ENCODE data around the gene DPYD. TPM values are rescaled to one million over a fixed set of nuclear protein-coding genes. Genes with fewer than 3 reads are reported as not detected.

DPYD gene
- polyA plus RNA-seq, 2 donors: 6.7 to 10.0 TPM

DNA sequence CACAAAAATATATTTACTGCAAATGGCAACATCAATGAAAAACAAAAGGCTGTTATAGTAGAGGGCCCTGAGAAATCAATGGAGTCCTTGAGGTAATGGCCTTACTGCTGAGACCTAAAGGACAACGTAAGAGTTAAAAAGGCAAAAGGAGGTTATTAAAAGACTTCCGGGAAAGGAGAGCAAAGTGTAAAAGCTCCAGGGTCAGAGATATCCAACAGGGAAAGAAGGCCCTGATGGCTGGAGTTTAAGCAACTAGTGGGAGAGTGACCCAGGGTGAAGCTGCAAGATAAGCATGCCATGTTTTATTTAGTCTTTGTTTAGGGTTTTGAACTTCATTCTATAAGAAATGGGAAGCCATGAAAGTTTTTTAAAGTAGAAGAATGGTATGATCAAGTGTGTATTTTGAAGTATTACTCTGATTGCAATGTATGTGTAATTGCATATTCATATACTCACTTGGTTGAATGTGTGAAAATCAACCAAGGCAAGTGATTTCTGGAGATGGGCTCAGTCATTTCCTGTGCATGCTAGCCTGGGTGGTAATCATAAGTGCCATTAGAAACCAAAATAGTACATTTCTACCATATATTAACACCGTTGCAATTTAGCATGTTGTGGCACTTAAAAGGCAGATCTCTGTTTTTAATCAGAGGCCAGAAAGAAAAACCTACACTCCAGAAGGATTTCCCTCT, 5.3 kb upstream of the DPYD start:
- no peaks in the 10 kb centered on the region for H3K36me3 ChIP-seq (ENCODE audit: control insufficient read depth in 2 of 2, insufficient read depth in 2 of 2, low read length in 1 of 2)
- no peak overlapping the region for H3K27ac ChIP-seq (ENCODE audit: low read depth in 2 of 2, low read length in 1 of 2)
- no peaks in the 10 kb centered on the region for H3K9me3 ChIP-seq (ENCODE audit: control insufficient read depth in 2 of 2, insufficient read depth in 1 of 2, low read depth in 1 of 2, low read length in 1 of 2)
- no peak overlapping the region for H3K4me3 ChIP-seq (ENCODE audit: low read depth in 1 of 2, low read length in 2 of 2)
- H3K27me3 ChIP-seq (ENCODE audit: control insufficient read depth in 1 of 2, insufficient read depth in 2 of 2, low read length in 2 of 2): no peaks in the 10 kb centered on the region
- H3K4me1 ChIP-seq (ENCODE audit: control insufficient read depth in 2 of 2, insufficient read depth in 2 of 2, low read length in 1 of 2): no peaks in the 10 kb centered on the region
- 75 to 78% methylated on average over 3 of the region's 3 CpGs for whole genome bisulfite sequencing, 2 donors

DNA sequence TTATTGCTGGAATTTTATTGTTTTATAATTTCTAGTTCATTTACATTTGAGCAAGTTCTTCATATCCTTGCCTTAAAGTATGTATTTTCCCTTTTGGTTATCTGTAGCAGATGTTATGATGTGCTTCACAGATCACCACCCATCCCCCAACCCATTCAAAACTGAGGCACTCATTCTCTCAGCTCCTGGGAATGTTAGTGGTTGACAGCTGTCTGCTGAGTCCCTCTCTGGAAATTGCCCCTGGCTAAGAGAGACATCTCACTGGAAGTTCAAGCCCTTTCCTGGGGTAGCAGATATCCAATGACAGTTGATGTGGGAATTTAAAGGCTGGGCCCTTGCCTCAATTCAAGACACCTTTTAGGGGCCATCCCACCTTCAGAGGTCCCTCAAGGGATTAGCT, 4.3 kb upstream of the DPYD start:
- Histone ChIP-seq H3K4me3 (ENCODE audit: low read depth in 1 of 2, low read length in 2 of 2) (no peak overlapping the region), H3K9me3 (ENCODE audit: control insufficient read depth in 2 of 2, insufficient read depth in 1 of 2, low read depth in 1 of 2, low read length in 1 of 2) (no peaks in the 10 kb centered on the region), H3K4me1 (ENCODE audit: control insufficient read depth in 2 of 2, insufficient read depth in 2 of 2, low read length in 1 of 2) (no peaks in the 10 kb centered on the region)

DNA sequence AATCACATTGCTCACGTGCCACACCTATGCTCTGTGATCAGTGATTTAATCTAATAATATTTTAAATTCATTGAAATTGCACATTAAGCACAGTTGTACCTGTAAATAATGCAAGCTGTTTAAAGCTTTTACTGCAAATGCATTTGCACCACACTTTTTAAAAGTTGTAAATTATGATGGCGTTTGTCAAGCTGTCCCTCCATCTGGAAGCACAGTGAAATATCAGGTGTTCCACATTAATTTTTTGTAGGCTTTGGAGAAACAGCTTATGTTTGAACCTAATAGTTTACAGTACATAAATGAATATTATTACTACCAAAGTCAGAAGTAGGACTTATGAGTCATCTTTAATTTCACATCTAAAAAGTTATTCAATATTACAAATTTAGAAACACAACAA, 3.0 kb upstream of the DPYD start:
- WGBS, 2 donors: 72 to 88% methylated on average over 2 of the region's 2 CpGs
- no peaks in the 10 kb centered on the region for H3K27me3 ChIP-seq (ENCODE audit: control insufficient read depth in 1 of 2, insufficient read depth in 2 of 2, low read length in 2 of 2)
- no peaks in the 10 kb centered on the region for H3K36me3 ChIP-seq (ENCODE audit: control insufficient read depth in 2 of 2, insufficient read depth in 2 of 2, low read length in 1 of 2)
- no peaks in the 10 kb centered on the region for H3K4me1 ChIP-seq (ENCODE audit: control insufficient read depth in 2 of 2, insufficient read depth in 2 of 2, low read length in 1 of 2)
- no peak overlapping the region for H3K4me3 ChIP-seq (ENCODE audit: low read depth in 1 of 2, low read length in 2 of 2)
- H3K27ac ChIP-seq (ENCODE audit: low read depth in 2 of 2, low read length in 1 of 2): no peak overlapping the region
- no peaks in the 10 kb centered on the region for H3K9me3 ChIP-seq (ENCODE audit: control insufficient read depth in 2 of 2, insufficient read depth in 1 of 2, low read depth in 1 of 2, low read length in 1 of 2)

More for the DNA sequence above, 4.3 kb upstream of the DPYD start:
- no peaks in the 10 kb centered on the region for H3K27me3 ChIP-seq (ENCODE audit: control insufficient read depth in 1 of 2, insufficient read depth in 2 of 2, low read length in 2 of 2)
- no peak overlapping the region for H3K27ac ChIP-seq (ENCODE audit: low read depth in 2 of 2, low read length in 1 of 2)
- H3K36me3 ChIP-seq (ENCODE audit: control insufficient read depth in 2 of 2, insufficient read depth in 2 of 2, low read length in 1 of 2): no peaks in the 10 kb centered on the region

DNA sequence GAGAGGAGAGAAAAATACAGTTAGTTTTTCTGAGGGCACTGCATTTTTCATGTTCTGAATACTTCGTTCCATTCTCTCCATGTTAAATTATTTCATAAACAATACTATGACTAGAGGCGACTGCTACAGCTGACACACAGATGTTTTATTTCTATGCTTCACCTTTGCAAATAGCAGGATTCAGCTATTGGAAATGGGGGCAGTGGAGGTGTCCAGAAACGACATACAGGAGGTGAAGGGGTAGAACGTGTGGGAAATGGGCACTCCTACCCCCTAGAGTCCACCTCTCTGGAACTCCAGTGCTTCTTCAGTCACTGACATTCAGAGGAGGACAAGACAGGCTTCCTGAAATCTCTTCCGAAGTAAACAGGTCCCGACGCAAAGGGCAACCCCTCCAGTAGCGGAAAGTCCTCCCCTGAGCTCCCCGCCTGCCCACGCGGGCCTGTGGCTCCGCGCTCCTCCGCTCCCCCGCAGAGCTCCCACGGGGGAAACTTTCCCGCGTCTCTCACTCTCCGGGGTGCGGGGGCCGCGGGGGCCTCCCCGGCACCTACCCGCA, 480 bp downstream of the DPYD start:
- Histone ChIP-seq H3K4me3 (ENCODE audit: low read depth in 1 of 2, low read length in 2 of 2) (peak overlapping the region; percentile 90 to 97), H3K27me3 (ENCODE audit: control insufficient read depth in 1 of 2, insufficient read depth in 2 of 2, low read length in 2 of 2) (no peaks in the 10 kb centered on the region), H3K36me3 (ENCODE audit: control insufficient read depth in 2 of 2, insufficient read depth in 2 of 2, low read length in 1 of 2) (no peaks in the 10 kb centered on the region), H3K9me3 (ENCODE audit: control insufficient read depth in 2 of 2, insufficient read depth in 1 of 2, low read depth in 1 of 2, low read length in 1 of 2) (no peaks in the 10 kb centered on the region), H3K4me1 (ENCODE audit: control insufficient read depth in 2 of 2, insufficient read depth in 2 of 2, low read length in 1 of 2) (no peaks in the 10 kb centered on the region), H3K27ac (ENCODE audit: low read depth in 2 of 2, low read length in 1 of 2) (peak overlapping the region; percentile 96 to 97)
- WGBS, 2 donors: 0 to 2% methylated on average over 24 of the region's 24 CpGs

DNA sequence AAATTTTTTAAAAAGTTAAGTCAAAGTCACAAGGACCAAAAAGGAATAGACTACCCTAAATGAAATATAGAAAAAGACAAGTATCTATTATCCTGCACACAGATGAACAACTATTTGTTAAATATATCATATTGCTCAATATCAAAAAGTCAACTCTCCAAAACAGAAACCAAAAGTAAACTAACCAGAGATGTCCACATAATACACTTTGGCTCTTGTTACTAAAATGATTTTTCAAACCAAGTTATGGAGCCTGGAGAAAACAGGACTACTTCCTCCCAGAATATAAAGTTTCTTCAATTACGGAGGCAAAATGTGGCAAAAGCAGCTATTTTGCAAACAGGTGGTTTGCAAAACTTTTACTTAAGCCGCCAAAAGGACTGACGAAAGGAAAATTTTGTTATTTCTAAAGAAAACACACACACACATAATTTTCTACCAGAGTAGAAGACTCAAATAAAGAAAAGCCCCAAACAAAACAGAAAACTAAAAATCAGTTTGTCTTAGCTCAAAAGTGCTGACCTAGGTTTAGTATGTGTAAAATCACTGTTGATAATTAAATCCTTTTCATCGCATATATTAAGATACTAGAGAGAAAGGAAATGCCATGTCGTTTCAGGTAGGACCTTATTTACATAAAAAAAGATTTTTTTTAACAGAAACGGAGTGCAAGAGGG, 1.1 kb downstream of the DPYD start:
- H3K36me3 ChIP-seq (ENCODE audit: control insufficient read depth in 2 of 2, insufficient read depth in 2 of 2, low read length in 1 of 2): no peaks in the 10 kb centered on the region
- H3K4me3 ChIP-seq (ENCODE audit: low read depth in 1 of 2, low read length in 2 of 2): peak overlapping the region; percentile 30 to 97
- H3K9me3 ChIP-seq (ENCODE audit: control insufficient read depth in 2 of 2, insufficient read depth in 1 of 2, low read depth in 1 of 2, low read length in 1 of 2): no peaks in the 10 kb centered on the region
- WGBS, 2 donors: 7% methylated on average over 6 of the region's 6 CpGs
- no peaks in the 10 kb centered on the region for H3K27me3 ChIP-seq (ENCODE audit: control insufficient read depth in 1 of 2, insufficient read depth in 2 of 2, low read length in 2 of 2)
- H3K4me1 ChIP-seq (ENCODE audit: control insufficient read depth in 2 of 2, insufficient read depth in 2 of 2, low read length in 1 of 2): no peaks in the 10 kb centered on the region
- H3K27ac ChIP-seq (ENCODE audit: low read depth in 2 of 2, low read length in 1 of 2): peak overlapping the region in 1 of 2 donors; percentile 64

DNA sequence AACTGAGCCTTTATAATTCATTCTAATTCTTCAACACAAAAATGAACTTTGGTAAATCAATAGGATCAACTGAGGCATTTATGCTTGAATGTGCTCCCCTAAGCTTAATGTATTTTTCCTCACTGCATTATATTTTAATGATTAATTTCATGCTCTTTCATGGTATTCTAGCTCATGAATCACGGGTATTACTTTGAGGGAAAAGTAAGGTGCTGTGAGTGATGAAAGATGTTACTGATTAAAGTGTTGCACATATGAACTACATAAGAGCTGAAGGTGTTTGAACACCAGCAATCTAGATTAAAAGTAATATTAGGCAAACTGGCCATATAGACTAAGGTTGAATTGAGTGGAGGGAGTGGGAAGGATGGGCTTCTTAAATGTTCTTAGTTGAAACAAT, 1.9 kb downstream of the DPYD start:
- Histone ChIP-seq H3K27ac (ENCODE audit: low read depth in 2 of 2, low read length in 1 of 2) (no peak overlapping the region), H3K4me3 (ENCODE audit: low read depth in 1 of 2, low read length in 2 of 2) (peak overlapping the region in 1 of 2 donors; percentile 7)

DNA sequence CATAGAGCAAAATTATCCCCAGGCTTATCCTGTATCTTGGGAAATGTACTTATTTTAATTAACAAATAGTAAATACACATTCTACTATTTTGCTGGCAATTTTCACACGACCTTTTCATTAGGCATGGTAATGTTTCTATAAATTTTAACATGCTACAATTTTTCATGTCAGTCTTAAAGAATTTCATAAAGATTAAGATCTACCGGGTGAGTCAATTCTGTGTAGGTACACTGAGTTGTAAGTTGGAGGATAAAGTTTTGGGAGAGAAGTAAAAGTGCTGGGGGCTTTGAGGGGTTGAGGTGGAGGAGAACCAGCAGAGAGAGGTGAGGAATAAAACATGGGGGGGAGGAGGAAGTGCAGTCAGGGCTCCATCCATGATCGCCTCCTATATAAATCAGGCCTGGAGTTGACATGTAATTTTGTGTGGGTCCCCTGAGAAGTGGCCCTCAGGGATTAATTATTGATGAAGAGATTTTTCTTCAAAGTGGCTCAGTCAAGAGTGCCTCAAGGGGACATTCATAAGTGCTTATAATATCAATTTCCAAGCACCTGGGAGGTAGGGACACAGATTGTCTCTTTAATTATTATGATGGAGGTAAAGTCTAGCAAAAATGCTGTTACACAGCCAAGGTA, 7.2 kb downstream of the DPYD start:
- no peaks in the 10 kb centered on the region for H3K4me1 ChIP-seq (ENCODE audit: control insufficient read depth in 2 of 2, insufficient read depth in 2 of 2, low read length in 1 of 2)
- whole genome bisulfite sequencing, 2 donors: 88 to 90% methylated on average over 3 of the region's 3 CpGs
- no peaks in the 10 kb centered on the region for H3K36me3 ChIP-seq (ENCODE audit: control insufficient read depth in 2 of 2, insufficient read depth in 2 of 2, low read length in 1 of 2)
- H3K27ac ChIP-seq (ENCODE audit: low read depth in 2 of 2, low read length in 1 of 2): no peak overlapping the region
- no peak overlapping the region for H3K4me3 ChIP-seq (ENCODE audit: low read depth in 1 of 2, low read length in 2 of 2)
- no peaks in the 10 kb centered on the region for H3K9me3 ChIP-seq (ENCODE audit: control insufficient read depth in 2 of 2, insufficient read depth in 1 of 2, low read depth in 1 of 2, low read length in 1 of 2)
- no peaks in the 10 kb centered on the region for H3K27me3 ChIP-seq (ENCODE audit: control insufficient read depth in 1 of 2, insufficient read depth in 2 of 2, low read length in 2 of 2)

More for the DNA sequence above, 1.9 kb downstream of the DPYD start:
- H3K4me1 ChIP-seq (ENCODE audit: control insufficient read depth in 2 of 2, insufficient read depth in 2 of 2, low read length in 1 of 2): no peaks in the 10 kb centered on the region
- H3K9me3 ChIP-seq (ENCODE audit: control insufficient read depth in 2 of 2, insufficient read depth in 1 of 2, low read depth in 1 of 2, low read length in 1 of 2): no peaks in the 10 kb centered on the region
- WGBS, 2 donors: 45 to 55% methylated on average over 1 of the region's 1 CpG
- no peaks in the 10 kb centered on the region for H3K27me3 ChIP-seq (ENCODE audit: control insufficient read depth in 1 of 2, insufficient read depth in 2 of 2, low read length in 2 of 2)
- H3K36me3 ChIP-seq (ENCODE audit: control insufficient read depth in 2 of 2, insufficient read depth in 2 of 2, low read length in 1 of 2): no peaks in the 10 kb centered on the region

DNA sequence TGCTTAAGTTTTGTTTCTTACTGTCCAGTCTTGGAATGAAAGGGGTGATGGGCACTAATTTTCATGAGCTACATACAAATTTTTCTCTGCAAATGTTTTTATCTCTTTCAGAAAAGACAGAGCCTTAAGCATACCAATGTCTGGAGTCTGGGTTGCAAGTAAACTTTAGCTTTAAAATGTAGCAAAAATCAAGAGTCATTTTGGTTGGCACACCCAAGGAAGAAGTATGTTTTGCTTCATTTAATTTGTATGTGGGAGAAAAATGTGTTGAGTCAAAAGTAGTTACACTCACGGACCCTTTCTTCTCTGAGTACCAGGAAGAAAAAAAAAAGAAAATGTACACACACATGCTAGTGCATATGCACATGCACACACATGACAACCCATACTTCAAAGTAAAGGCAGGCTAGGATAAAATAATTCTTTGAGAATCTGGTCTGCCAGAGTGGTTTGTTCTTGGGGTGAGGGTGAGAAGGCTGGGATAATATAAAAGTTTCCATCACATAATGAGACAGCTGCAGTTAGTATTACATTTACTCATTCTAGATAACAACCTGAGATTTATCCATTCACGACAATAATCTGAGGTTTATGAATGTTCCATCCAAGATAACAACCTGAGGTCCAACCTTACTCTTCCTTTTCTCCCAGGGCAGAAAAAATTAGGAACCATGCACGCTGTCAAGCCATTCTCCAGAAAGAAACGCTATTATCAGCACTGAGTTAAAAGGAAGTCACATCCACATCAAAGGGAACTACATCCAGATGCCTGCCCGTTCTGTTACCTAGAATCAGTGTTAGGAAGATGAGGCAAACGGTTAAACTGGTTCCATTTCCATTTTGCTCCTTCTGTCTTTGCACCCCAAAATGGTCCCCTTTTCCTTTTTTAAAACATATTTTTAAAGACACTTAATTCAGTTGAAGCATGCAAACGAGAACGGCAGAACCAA, 9.3 kb downstream of the DPYD start:
- Histone ChIP-seq H3K36me3 (ENCODE audit: control insufficient read depth in 2 of 2, insufficient read depth in 2 of 2, low read length in 1 of 2) (no peaks in the 10 kb centered on the region), H3K4me3 (ENCODE audit: low read depth in 1 of 2, low read length in 2 of 2) (no peak overlapping the region), H3K27ac (ENCODE audit: low read depth in 2 of 2, low read length in 1 of 2) (no peak overlapping the region), H3K9me3 (ENCODE audit: control insufficient read depth in 2 of 2, insufficient read depth in 1 of 2, low read depth in 1 of 2, low read length in 1 of 2) (no peaks in the 10 kb centered on the region), H3K4me1 (ENCODE audit: control insufficient read depth in 2 of 2, insufficient read depth in 2 of 2, low read length in 1 of 2) (no peaks in the 10 kb centered on the region), H3K27me3 (ENCODE audit: control insufficient read depth in 1 of 2, insufficient read depth in 2 of 2, low read length in 2 of 2) (no peaks in the 10 kb centered on the region)
- 73 to 75% methylated on average over 8 of the region's 8 CpGs for WGBS, 2 donors

DNA sequence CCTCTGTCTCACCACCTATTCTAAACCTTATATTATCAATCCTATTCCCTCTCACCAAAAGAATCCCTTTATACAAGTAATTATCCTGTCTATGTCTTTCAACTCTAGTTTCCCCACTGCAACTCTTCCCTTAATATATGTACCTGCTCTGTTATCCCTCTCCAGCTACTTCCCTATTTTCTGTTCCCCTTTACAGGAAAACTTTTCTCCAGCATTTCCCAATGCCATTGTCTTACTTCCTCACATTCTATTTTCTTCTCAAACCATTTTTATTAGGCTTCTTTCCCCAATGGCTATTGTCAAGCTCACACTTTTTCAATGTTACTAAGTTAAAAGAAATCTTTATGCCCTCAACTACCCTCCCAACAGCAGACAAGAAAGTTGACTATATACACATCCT, 11.6 kb downstream of the DPYD start:
- Histone ChIP-seq H3K4me1 (ENCODE audit: control insufficient read depth in 2 of 2, insufficient read depth in 2 of 2, low read length in 1 of 2) (no peaks in the 10 kb centered on the region), H3K36me3 (ENCODE audit: control insufficient read depth in 2 of 2, insufficient read depth in 2 of 2, low read length in 1 of 2) (no peaks in the 10 kb centered on the region), H3K27ac (ENCODE audit: low read depth in 2 of 2, low read length in 1 of 2) (no peak overlapping the region), H3K4me3 (ENCODE audit: low read depth in 1 of 2, low read length in 2 of 2) (no peak overlapping the region), H3K27me3 (ENCODE audit: control insufficient read depth in 1 of 2, insufficient read depth in 2 of 2, low read length in 2 of 2) (no peaks in the 10 kb centered on the region), H3K9me3 (ENCODE audit: control insufficient read depth in 2 of 2, insufficient read depth in 1 of 2, low read depth in 1 of 2, low read length in 1 of 2) (no peaks in the 10 kb centered on the region)
